CD14-positive monocyte (primary cell): Measurements from ENCODE around the gene LBX2. TPM values are rescaled to one million over a fixed set of nuclear protein-coding genes. Genes with fewer than 3 reads are reported as not detected.

Source experiments
- DNase-seq, 3 donors: peaks; one replicate each; pipeline ENCODE4 v3.0.0-alpha.2; 2011 to 2022
- H2AFZ ChIP-seq: 2 replicates; pipeline ENCODE4 v1.6.0; 2012; ENCODE audit warnings: mild to moderate bottlenecking, low read depth, low read length, inconsistent platforms; ENCODE audit not compliant: insufficient read depth, poor library complexity, severe bottlenecking
- H3K27ac ChIP-seq, 2 donors: 1 replicate in 1 of 2; 2 replicates in 1 of 2; pipeline ENCODE4 v1.5.1; 2012 to 2013; ENCODE audit warnings: low read length in 2 of 2, control low read depth in 1 of 2, inconsistent platforms in 1 of 2, low read depth in 1 of 2, mild to moderate bottlenecking in 1 of 2
- H3K27me3 ChIP-seq, 2 donors: one replicate each; pipeline versions ENCODE4 v1.6.0 to v1.6.1; 2011 to 2013; ENCODE audit warnings: low read length in 2 of 2; ENCODE audit not compliant: control insufficient read depth in 2 of 2, insufficient read depth in 2 of 2
- H3K36me3 ChIP-seq, 2 donors: replicated peaks in 1 of 2; 1 replicate in 1 of 2; 2 replicates in 1 of 2; pipeline versions ENCODE4 v1.5.1 to v1.6.1; 2012 to 2013; ENCODE audit warnings: low read length in 2 of 2, control low read depth in 1 of 2, inconsistent platforms in 1 of 2, mild to moderate bottlenecking in 1 of 2; ENCODE audit not compliant: insufficient read depth in 2 of 2, control insufficient read depth in 1 of 2
- H3K4me1 ChIP-seq, 2 donors: 1 replicate in 1 of 2; 2 replicates in 1 of 2; pipeline versions ENCODE4 v1.5.1 to v1.6.1; 2012 to 2013; ENCODE audit warnings: low read length in 2 of 2, control low read depth in 1 of 2, inconsistent platforms in 1 of 2, mild to moderate bottlenecking in 1 of 2, moderate library complexity in 1 of 2; ENCODE audit not compliant: insufficient read depth in 2 of 2, control insufficient read depth in 1 of 2
- H3K4me2 ChIP-seq: replicated peaks from 2 replicates; pipeline ENCODE3; 2012; ENCODE audit warnings: low read length, moderate library complexity, mild to moderate bottlenecking; ENCODE audit not compliant: poor library complexity, severe bottlenecking; ENCODE audit errors: extremely low read depth
- H3K4me3 ChIP-seq, 3 experiments: fragments of 200-600 bp in 1 of 3; sonication (generic) in 1 of 3; replicated peaks in 1 of 3; 1 replicate in 2 of 3; 2 replicates in 1 of 3; pipeline ENCODE4 v1.5.1; 2011 to 2013; ENCODE audit warnings: low read length in 3 of 3, mild to moderate bottlenecking in 3 of 3, control low read depth in 2 of 3, low read depth in 2 of 3, inconsistent platforms in 1 of 3, moderate library complexity in 1 of 3
- H3K79me2 ChIP-seq: 2 replicates; pipeline ENCODE4 v1.6.0; 2012; ENCODE audit warnings: mild to moderate bottlenecking, control low read depth, inconsistent platforms, low read length, moderate library complexity; ENCODE audit not compliant: insufficient read depth
- H3K9ac ChIP-seq: 2 replicates; pipeline ENCODE4 v1.6.0; 2017; ENCODE audit warnings: low read length, mild to moderate bottlenecking; ENCODE audit not compliant: insufficient read depth, poor library complexity, severe bottlenecking
- H3K9me3 ChIP-seq, 2 donors: replicated peaks in 1 of 2; 1 replicate in 1 of 2; 2 replicates in 1 of 2; pipeline versions ENCODE4 v1.5.1 to v1.6.1; 2012 to 2013; ENCODE audit warnings: low read length in 2 of 2, control low read depth in 1 of 2; ENCODE audit not compliant: control insufficient read depth in 1 of 2, insufficient read depth in 1 of 2
- H4K20me1 ChIP-seq: 2 replicates; pipeline ENCODE4 v1.6.0; 2012; ENCODE audit warnings: mild to moderate bottlenecking, low read length, control low read depth, moderate library complexity; ENCODE audit not compliant: insufficient read depth
- H3K27ac Mint-ChIP-seq, 7 donors: one replicate each; pipeline ENCODE4 v1.8.0; 2020; ENCODE audit warnings: mild to moderate bottlenecking in 7 of 7, mixed read lengths in 7 of 7, moderate library complexity in 6 of 7, inconsistent platforms in 2 of 7
- H3K27me3 Mint-ChIP-seq, 3 donors: one replicate each; pipeline ENCODE4 v1.8.0; 2021 to 2022; ENCODE audit warnings: low read depth in 3 of 3, mild to moderate bottlenecking in 3 of 3, mixed read lengths in 3 of 3, moderate library complexity in 3 of 3, inconsistent platforms in 1 of 3
- H3K36me3 Mint-ChIP-seq, 2 donors: one replicate each; pipeline ENCODE4 v1.8.0; 2020; ENCODE audit warnings: mixed read lengths in 2 of 2, inconsistent platforms in 1 of 2, mild to moderate bottlenecking in 1 of 2
- H3K4me1 Mint-ChIP-seq: one replicate; pipeline ENCODE4 v1.8.0; 2020; ENCODE audit warnings: mild to moderate bottlenecking, mixed read lengths
- H3K4me3 Mint-ChIP-seq, 2 donors: one replicate each; pipeline ENCODE4 v1.8.0; 2020; ENCODE audit warnings: mild to moderate bottlenecking in 2 of 2, mixed read lengths in 2 of 2, moderate library complexity in 1 of 2
- H3K9me3 Mint-ChIP-seq, 7 donors: one replicate each; pipeline ENCODE4 v1.8.0; 2020 to 2022; ENCODE audit warnings: mixed read lengths in 7 of 7, mild to moderate bottlenecking in 6 of 7, moderate library complexity in 6 of 7, inconsistent platforms in 2 of 7
- CTCF ChIP-seq: fragments of 200-600 bp; IDR thresholded peaks from one replicate; pipeline ENCODE4 v1.8.0; 2022; ENCODE audit warnings: antibody characterized with exemption, mild to moderate bottlenecking
- WGBS: methylation state at CpG from one replicate; pipeline ENCODE4 v1.1.5; 2013; ENCODE audit warnings: missing lambda C conversion rate; ENCODE audit not compliant: insufficient coverage; 5-methylcytosine and 5-hydroxymethylcytosine counted together
- intact Hi-C, 2 donors: fragments of 100-400 bp; cut with micrococcal nuclease; formaldehyde crosslinking; loops; one replicate each; pipeline versions ENCODE4 v1.15.0 to v1.15.1; 2023
- polyA plus RNA-seq, 3 donors: library from polyadenylated mRNA; depleted of rRNA in 1 of 3; unstranded in 2 of 3; stranded (reverse) in 1 of 3; fragments of 300-500 nt in 2 of 3; fragments of >200 nt in 1 of 3; fragmentation: Illumina TruSeq in 2 of 3; gene quantifications; 1 replicate in 2 of 3; 2 replicates in 1 of 3; pipeline ENCODE4 v1.2.3, GENCODE V29; 2012 to 2021

The LBX2 gene
- polyA plus RNA-seq, 3 donors: 0.46 to 0.76 TPM; not detected in 1

GRCh38 chr2:74504591-74504990 lies 5.2 kb upstream of the LBX2 start:
- Histone ChIP-seq H3K4me2 (peak overlapping the region; percentile 96), H3K4me1 (peaks cover 61 to 67% of the 10 kb centered on the region in 2 donors), H3K27me3 (peaks cover 25 to 46% of the 10 kb centered on the region in 2 donors), H4K20me1 (no peaks in the 10 kb centered on the region), H3K36me3 (no peaks in the 10 kb centered on the region), H3K27ac (no peak overlapping the region), H3K4me3 (peak overlapping the region in 1 of 3 experiments; percentile 85), H3K9ac (no peak overlapping the region), H3K9me3 (peaks cover 0 to 7% of the 10 kb centered on the region in 2 donors), H2AFZ (no peak overlapping the region), H3K79me2 (peaks cover 28% of the 10 kb centered on the region)
- Mint-ChIP-seq H3K9me3 (peaks cover 0 to 10% (median 4%) of the 10 kb centered on the region in 7 donors), H3K27ac (peak overlapping the region; percentile 25 to 94 (median 79)), H3K4me1 (peaks cover 63% of the 10 kb centered on the region), H3K36me3 (peaks cover 37 to 46% of the 10 kb centered on the region in 2 donors), H3K27me3 (peaks cover 40 to 57% (median 44%) of the 10 kb centered on the region in 3 donors), H3K4me3 (peak overlapping the region; percentile 59 to 96)
- no peak for TF ChIP-seq CTCF
- DNase-seq: no peak
- no CpG with 5 or more reads among the region's 3 CpGs for WGBS
- intact Hi-C loops: no loop called here

GRCh38 chr2:74503506-74504475 lies 4.4 kb upstream of the LBX2 start:
- peaks cover 0 to 11% of the 10 kb centered on the region in 2 donors for H3K9me3 ChIP-seq
- H3K36me3 Mint-ChIP-seq: peaks cover 42 to 47% of the 10 kb centered on the region in 2 donors
- H3K4me1 ChIP-seq: peaks cover 69 to 75% of the 10 kb centered on the region in 2 donors
- peaks cover 42 to 57% (median 46%) of the 10 kb centered on the region in 3 donors for H3K27me3 Mint-ChIP-seq
- DNase-seq: no peak
- peak overlapping the region; percentile 92 for H2AFZ ChIP-seq
- H3K4me1 Mint-ChIP-seq: peaks cover 69% of the 10 kb centered on the region
- WGBS: 52% methylated on average over 45 of the region's 45 CpGs
- no peak for TF ChIP-seq CTCF
- intact Hi-C loops: no loop called here
- no peaks in the 10 kb centered on the region for H3K36me3 ChIP-seq
- peaks cover 0 to 15% (median 6%) of the 10 kb centered on the region in 7 donors for H3K9me3 Mint-ChIP-seq
- peak overlapping the region; percentile 78 to 94 (median 88) for H3K27ac Mint-ChIP-seq
- H3K4me2 ChIP-seq: peak overlapping the region; percentile 88
- peak overlapping the region; percentile 88 to 96 for H3K4me3 Mint-ChIP-seq
- peak overlapping the region; percentile 39 to 85 (median 77) for H3K4me3 ChIP-seq
- peak overlapping the region; percentile 75 for H3K9ac ChIP-seq
- H4K20me1 ChIP-seq: no peaks in the 10 kb centered on the region
- H3K27me3 ChIP-seq: peaks cover 32 to 47% of the 10 kb centered on the region in 2 donors
- peaks cover 28% of the 10 kb centered on the region for H3K79me2 ChIP-seq
- H3K27ac ChIP-seq: peak overlapping the region; percentile 74 to 89
